ENCODE measurements around the gene ARAP3. TPM values are rescaled to one million over a fixed set of nuclear protein-coding genes. Genes with fewer than 3 reads are reported as not detected.

The ARAP3 gene
- total RNA-seq, 1 donor = 2.2 TPM

DNA sequence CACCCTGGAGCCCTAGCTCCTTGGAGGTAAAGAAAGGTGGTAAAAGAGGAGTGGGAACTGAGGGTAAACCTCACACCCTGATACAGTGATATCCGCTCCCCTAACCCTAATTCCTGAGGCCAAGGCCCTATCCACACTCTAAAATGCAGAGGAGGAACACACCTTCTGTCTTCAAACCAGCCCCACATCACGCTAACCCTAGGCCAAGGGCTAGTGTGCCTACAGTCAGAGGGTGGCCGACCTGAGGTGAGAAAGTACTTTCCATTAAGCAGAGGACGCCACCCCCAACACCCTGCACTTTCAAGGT, 46.0 kb downstream of the ARAP3 start:
- H3K9me3 ChIP-seq (ENCODE audit: low read depth, low read length) = no peaks in the 10 kb centered on the region

GRCh38 chr5:141635646-141636045, 46.4 kb downstream of the ARAP3 start:
- H2AFZ ChIP-seq (ENCODE audit: low read length) = no peak overlapping the region
- H4K20me1 ChIP-seq (ENCODE audit: insufficient read depth, low read length) = peaks cover 42% of the 10 kb centered on the region
- peaks cover 22% of the 10 kb centered on the region for H3K4me1 ChIP-seq (ENCODE audit: insufficient read depth, low read length)
- peaks cover 20% of the 10 kb centered on the region for H3K36me3 ChIP-seq (ENCODE audit: insufficient read depth, low read length)
- no peaks in the 10 kb centered on the region for H3K27me3 ChIP-seq (ENCODE audit: insufficient read depth, low read length)
- H3K4me2 ChIP-seq (ENCODE audit: insufficient read depth, low read length) = peak overlapping the region; percentile 100
- no peak for DNase-seq (ENCODE audit: insufficient read length, low spot score, missing footprints)
- H3K4me3 ChIP-seq (ENCODE audit: insufficient read depth, low read length) = peak overlapping the region; percentile 90
- H3K27ac ChIP-seq (ENCODE audit: low read depth, low read length) = peak overlapping the region; percentile 79
- no peaks in the 10 kb centered on the region for H3K9me3 ChIP-seq (ENCODE audit: low read depth, low read length)
- TF ChIP-seq, protein P1, sequence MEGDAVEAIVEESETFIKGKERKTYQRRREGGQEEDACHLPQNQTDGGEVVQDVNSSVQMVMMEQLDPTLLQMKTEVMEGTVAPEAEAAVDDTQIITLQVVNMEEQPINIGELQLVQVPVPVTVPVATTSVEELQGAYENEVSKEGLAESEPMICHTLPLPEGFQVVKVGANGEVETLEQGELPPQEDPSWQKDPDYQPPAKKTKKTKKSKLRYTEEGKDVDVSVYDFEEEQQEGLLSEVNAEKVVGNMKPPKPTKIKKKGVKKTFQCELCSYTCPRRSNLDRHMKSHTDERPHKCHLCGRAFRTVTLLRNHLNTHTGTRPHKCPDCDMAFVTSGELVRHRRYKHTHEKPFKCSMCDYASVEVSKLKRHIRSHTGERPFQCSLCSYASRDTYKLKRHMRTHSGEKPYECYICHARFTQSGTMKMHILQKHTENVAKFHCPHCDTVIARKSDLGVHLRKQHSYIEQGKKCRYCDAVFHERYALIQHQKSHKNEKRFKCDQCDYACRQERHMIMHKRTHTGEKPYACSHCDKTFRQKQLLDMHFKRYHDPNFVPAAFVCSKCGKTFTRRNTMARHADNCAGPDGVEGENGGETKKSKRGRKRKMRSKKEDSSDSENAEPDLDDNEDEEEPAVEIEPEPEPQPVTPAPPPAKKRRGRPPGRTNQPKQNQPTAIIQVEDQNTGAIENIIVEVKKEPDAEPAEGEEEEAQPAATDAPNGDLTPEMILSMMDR (IDR thresholded peaks at IDR 0.05; ENCODE audit: extremely low read depth, low read depth, low read length) = no peak
- H3K79me2 ChIP-seq (ENCODE audit: insufficient read depth, low read length) = peaks cover 58% of the 10 kb centered on the region

More for the DNA sequence above, 46.0 kb downstream of the ARAP3 start:
- H3K4me1 ChIP-seq (ENCODE audit: insufficient read depth, low read length) = peaks cover 22% of the 10 kb centered on the region
- peak overlapping the region; percentile 100 for H3K4me2 ChIP-seq (ENCODE audit: insufficient read depth, low read length)
- no peaks in the 10 kb centered on the region for H3K27me3 ChIP-seq (ENCODE audit: insufficient read depth, low read length)
- peaks cover 55% of the 10 kb centered on the region for H3K79me2 ChIP-seq (ENCODE audit: insufficient read depth, low read length)
- peak overlapping the region; percentile 79 for H3K27ac ChIP-seq (ENCODE audit: low read depth, low read length)
- peaks cover 42% of the 10 kb centered on the region for H4K20me1 ChIP-seq (ENCODE audit: insufficient read depth, low read length)
- TF ChIP-seq, protein P1 (IDR thresholded peaks at IDR 0.05; ENCODE audit: extremely low read depth, low read depth, low read length) = no peak
- peaks cover 20% of the 10 kb centered on the region for H3K36me3 ChIP-seq (ENCODE audit: insufficient read depth, low read length)
- peak overlapping the region; percentile 92 for H2AFZ ChIP-seq (ENCODE audit: low read length)
- no peak for DNase-seq (ENCODE audit: insufficient read length, low spot score, missing footprints)
- H3K4me3 ChIP-seq (ENCODE audit: insufficient read depth, low read length) = peak overlapping the region; percentile 90

DNA sequence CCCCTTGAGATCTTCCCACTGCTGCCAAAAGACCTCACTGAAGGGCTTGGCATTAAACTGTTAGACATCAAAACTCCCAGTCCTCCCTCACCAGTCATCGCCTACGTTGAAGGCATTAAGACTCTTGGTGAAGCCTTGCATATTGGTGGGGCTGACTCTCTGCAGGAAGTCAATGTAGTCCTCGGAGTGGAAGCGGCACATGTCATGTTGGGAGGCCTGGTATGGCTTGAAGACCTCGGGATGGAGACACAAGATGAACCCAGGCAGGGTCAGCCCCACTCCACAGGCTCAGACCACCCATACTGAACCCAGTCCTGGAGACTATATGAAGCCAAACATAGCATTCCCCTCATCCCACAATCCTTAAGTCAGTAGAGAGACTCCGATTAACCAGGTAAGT, 47.3 kb downstream of the ARAP3 start:
- Histone ChIP-seq H3K4me1 (ENCODE audit: insufficient read depth, low read length) (peaks cover 22% of the 10 kb centered on the region), H3K36me3 (ENCODE audit: insufficient read depth, low read length) (peaks cover 24% of the 10 kb centered on the region), H3K27ac (ENCODE audit: low read depth, low read length) (no peak overlapping the region), H3K9me3 (ENCODE audit: low read depth, low read length) (no peaks in the 10 kb centered on the region), H2AFZ (ENCODE audit: low read length) (no peak overlapping the region), H3K4me2 (ENCODE audit: insufficient read depth, low read length) (no peak overlapping the region), H4K20me1 (ENCODE audit: insufficient read depth, low read length) (peaks cover 42% of the 10 kb centered on the region), H3K4me3 (ENCODE audit: insufficient read depth, low read length) (no peak overlapping the region), H3K79me2 (ENCODE audit: insufficient read depth, low read length) (peaks cover 65% of the 10 kb centered on the region), H3K27me3 (ENCODE audit: insufficient read depth, low read length) (no peaks in the 10 kb centered on the region)
- TF ChIP-seq, protein P1 (IDR thresholded peaks at IDR 0.05; ENCODE audit: extremely low read depth, low read depth, low read length) = no peak
- DNase-seq (ENCODE audit: insufficient read length, low spot score, missing footprints) = no peak

DNA sequence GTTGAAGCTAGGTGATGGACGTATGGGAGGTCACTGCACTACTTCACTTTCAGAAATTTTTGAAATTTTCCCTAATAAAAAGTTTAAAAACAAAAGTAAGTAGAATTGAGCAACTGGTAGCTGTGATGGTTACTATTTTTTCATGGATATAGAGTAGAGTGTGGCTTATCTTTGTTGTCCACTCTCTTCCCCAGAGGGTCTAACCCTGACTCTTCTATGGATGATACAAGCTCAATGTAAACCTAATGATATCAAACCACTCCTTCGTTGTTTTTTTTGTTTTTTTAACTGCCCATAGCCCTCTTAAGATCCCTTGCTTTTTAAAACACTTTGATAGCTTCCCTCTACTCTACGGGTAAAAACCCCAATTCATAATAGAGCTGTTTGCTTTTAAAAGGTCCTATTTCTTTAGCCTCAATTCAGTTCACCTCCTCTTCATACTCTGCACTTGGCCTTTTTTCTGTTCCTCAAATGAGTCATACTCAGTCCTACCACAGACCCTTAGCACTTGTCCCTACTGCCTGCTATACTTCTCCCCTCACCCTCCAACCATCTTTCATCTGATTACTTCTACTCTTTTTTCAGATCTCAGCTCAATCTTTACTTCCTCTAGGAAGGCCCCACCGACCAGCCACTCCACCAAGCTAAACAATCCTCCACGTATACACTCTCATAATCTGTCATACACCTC, 48.0 kb downstream of the ARAP3 start:
- Histone ChIP-seq H2AFZ (ENCODE audit: low read length) (no peak overlapping the region), H3K27me3 (ENCODE audit: insufficient read depth, low read length) (no peaks in the 10 kb centered on the region), H3K4me3 (ENCODE audit: insufficient read depth, low read length) (no peak overlapping the region), H3K4me2 (ENCODE audit: insufficient read depth, low read length) (no peak overlapping the region), H3K27ac (ENCODE audit: low read depth, low read length) (no peak overlapping the region), H3K36me3 (ENCODE audit: insufficient read depth, low read length) (peaks cover 31% of the 10 kb centered on the region), H4K20me1 (ENCODE audit: insufficient read depth, low read length) (peaks cover 43% of the 10 kb centered on the region), H3K4me1 (ENCODE audit: insufficient read depth, low read length) (peaks cover 22% of the 10 kb centered on the region), H3K9me3 (ENCODE audit: low read depth, low read length) (no peaks in the 10 kb centered on the region), H3K79me2 (ENCODE audit: insufficient read depth, low read length) (peaks cover 71% of the 10 kb centered on the region)
- TF ChIP-seq, protein P1 (IDR thresholded peaks at IDR 0.05; ENCODE audit: extremely low read depth, low read depth, low read length) = no peak
- DNase-seq (ENCODE audit: insufficient read length, low spot score, missing footprints) = no peak
